PC-3 (cell line): ENCODE measurements around the gene SLC38A10. TPM values are rescaled to one million over a fixed set of nuclear protein-coding genes. Genes with fewer than 3 reads are reported as not detected.

Source experiments
- ATAC-seq: fragments of 200-7000 bp; cut with Tn5 transposase; 2 replicates; pipeline ENCODE4 v1.9.1; 2020; ENCODE audit warnings: mild to moderate bottlenecking, moderate library complexity
- BruUV-seq: library from RNA; stranded (reverse); fragments of 400-500 nt; replicated peaks from 2 replicates; lab custom pipeline; 2021; lab: Mats Ljungman, UMichigan
- CTCF ChIA-PET: fragments of 300-600 bp; sonication (Branson Sonifier 250); formaldehyde crosslinking; loops from one replicate; lab custom pipeline; 2022; ENCODE audit warnings: antibody characterized with exemption; lab: Charles Lee
- POLR2A ChIA-PET: fragments of 300-600 bp; sonication (Branson Sonifier 250); formaldehyde crosslinking; loops from one replicate; lab custom pipeline; 2022; ENCODE audit warnings: antibody characterized with exemption; ENCODE audit not compliant: unreplicated experiment; lab: Charles Lee
- DNase-seq: peaks from one replicate; pipeline ENCODE4 v3.0.0-alpha.2; 2015
- H2AFZ ChIP-seq: fragments of 300-600 bp; sonication (generic); 2 replicates; pipeline ENCODE4 v1.6.0; 2016; ENCODE audit warnings: antibody characterized with exemption, low read length
- H3F3A ChIP-seq: fragments of 300-600 bp; sonication (generic); one replicate; pipeline ENCODE4 v1.6.0; 2017; ENCODE audit warnings: antibody characterized with exemption, low read length, control low read depth, mild to moderate bottlenecking; ENCODE audit not compliant: unreplicated experiment
- H3K27ac ChIP-seq: fragments of 300-600 bp; sonication (generic); 2 replicates; pipeline ENCODE4 v1.5.1; 2016; ENCODE audit warnings: mild to moderate bottlenecking, low read length
- H3K27me3 ChIP-seq: fragments of 300-600 bp; sonication (generic); 2 replicates; pipeline ENCODE4 v1.6.1; 2016; ENCODE audit warnings: low read length, mixed read lengths
- H3K36me3 ChIP-seq: fragments of 300-600 bp; sonication (generic); 2 replicates; pipeline ENCODE4 v1.6.1; 2016; ENCODE audit warnings: low read depth, mixed run types, low read length, mixed read lengths
- H3K4me1 ChIP-seq: fragments of 300-600 bp; sonication (generic); 2 replicates; pipeline ENCODE4 v1.5.1; 2016; ENCODE audit warnings: low read length; ENCODE audit not compliant: insufficient read depth
- H3K4me2 ChIP-seq: fragments of 300-600 bp; sonication (generic); 2 replicates; pipeline ENCODE4 v1.6.0; 2016; ENCODE audit warnings: low read length
- H3K4me3 ChIP-seq: fragments of 300-600 bp; sonication (generic); 2 replicates; pipeline ENCODE4 v1.5.1; 2016; ENCODE audit warnings: mild to moderate bottlenecking, low read length, mixed read lengths
- H3K79me2 ChIP-seq: fragments of 300-600 bp; sonication (generic); 2 replicates; pipeline ENCODE4 v1.6.1; 2017; ENCODE audit warnings: low read length, mixed read lengths
- H3K9ac ChIP-seq: fragments of 300-600 bp; sonication (generic); 2 replicates; pipeline ENCODE4 v1.6.0; 2016; ENCODE audit warnings: mild to moderate bottlenecking, low read length
- H3K9me2 ChIP-seq: fragments of 300-600 bp; sonication (generic); replicated peaks from 2 replicates; pipeline ENCODE4 v1.6.1; 2016; ENCODE audit warnings: mixed run types, low read length, mixed read lengths
- H3K9me3 ChIP-seq: fragments of 300-600 bp; sonication (generic); 2 replicates; pipeline ENCODE4 v1.6.1; 2016; ENCODE audit warnings: low read length, mixed read lengths
- H4K20me1 ChIP-seq: fragments of 300-600 bp; sonication (generic); 2 replicates; pipeline ENCODE4 v1.6.1; 2016; ENCODE audit warnings: low read length, mixed read lengths
- CTCF ChIP-seq: fragments of 300-600 bp; sonication (generic); conservative IDR thresholded peaks from 2 replicates; pipeline ENCODE4 v1.5.1; 2017; ENCODE audit warnings: antibody characterized with exemption, low read depth, mild to moderate bottlenecking, low read length
- EZH2 ChIP-seq: fragments of 300-600 bp; sonication (generic); IDR thresholded peaks from one replicate; pipeline ENCODE4 v1.6.1; 2017; ENCODE audit warnings: antibody characterized with exemption, mild to moderate bottlenecking, low read length; ENCODE audit not compliant: unreplicated experiment
- EZH2phosphoT487 ChIP-seq: fragments of 300-600 bp; sonication (generic); IDR thresholded peaks from 2 replicates; pipeline ENCODE4 v1.6.1; 2018; ENCODE audit warnings: mild to moderate bottlenecking, antibody characterized with exemption, low read length, borderline replicate concordance
- intact Hi-C: fragments of 100-400 bp; cut with micrococcal nuclease; formaldehyde crosslinking; loops from 2 replicates; pipeline ENCODE4 v1.9.0; 2023
- total RNA-seq: library from RNA; depleted of rRNA; stranded (reverse); fragments of >200 nt; gene quantifications from 2 replicates; pipeline ENCODE4 v1.2.3, GENCODE V29; 2014

SLC38A10 gene
- total RNA-seq, 1 experiment from 2014 or later, result 77.8 TPM

- Histone ChIP-seq H3K4me3 (no peak overlapping the region), H4K20me1 (no peaks in the 10 kb centered on the region), H3K27me3 (no peaks in the 10 kb centered on the region), H3K36me3 (no peaks in the 10 kb centered on the region; the same call in 1 of the 2 replicates), H2AFZ (no peak overlapping the region), H3K4me1 (peaks cover 10% of the 10 kb centered on the region; the same call in 1 of the 2 replicates), H3K9me3 (no peaks in the 10 kb centered on the region), H3K79me2 (peaks cover 12% of the 10 kb centered on the region), H3K27ac (no peak overlapping the region), H3K4me2 (no peak overlapping the region), H3K9ac (no peak overlapping the region), H3F3A (no peaks in the 10 kb centered on the region), H3K9me2 (no peaks in the 10 kb centered on the region)
- POLR2A ChIA-PET, result interaction anchor here (0.6 kb wide), 1 partner anchor 251 kb away, joined by 8 read pairs; no protein-coding TSS in a partner anchor
- ATAC-seq (no peak), DNase-seq (no peak)
- CTCF ChIA-PET, result no interaction called here
- intact Hi-C loops, result no loop called here
- no peak for TF ChIP-seq CTCF
- TF ChIP-seq EZH2phosphoT487, result no peak
- TF ChIP-seq EZH2, result no peak
- no TSS peak for BruUV-seq
These were observed 61.8 kb downstream of the SLC38A10 start for GRCh38 chr17:81233316-81233715.

GRCh38 chr17:81232616-81233241 lies 62.4 kb downstream of the SLC38A10 start:
- Histone ChIP-seq H3K4me1 (peaks cover 5% of the 10 kb centered on the region; the same call in 1 of the 2 replicates), H3K79me2 (peaks cover 7% of the 10 kb centered on the region), H3K9me3 (no peaks in the 10 kb centered on the region), H4K20me1 (no peaks in the 10 kb centered on the region), H3K9ac (no peak overlapping the region), H3K36me3 (no peaks in the 10 kb centered on the region; the same call in 1 of the 2 replicates), H3K27ac (no peak overlapping the region), H3F3A (no peaks in the 10 kb centered on the region), H3K4me2 (no peak overlapping the region), H3K9me2 (no peaks in the 10 kb centered on the region), H3K4me3 (no peak overlapping the region), H3K27me3 (no peaks in the 10 kb centered on the region), H2AFZ (no peak overlapping the region)
- POLR2A ChIA-PET, result no interaction called here
- intact Hi-C loops, result no loop called here
- no peak for ATAC-seq
- CTCF ChIA-PET, result no interaction called here
- no peak for DNase-seq
- no TSS peak for BruUV-seq
- TF ChIP-seq CTCF (no peak), EZH2 (no peak), EZH2phosphoT487 (no peak)

- H3K9me3 ChIP-seq, result no peaks in the 10 kb centered on the region
- DNase-seq (no peak), ATAC-seq (no peak)
- H3K9ac ChIP-seq, result no peak overlapping the region
- BruUV-seq, result no TSS peak
- ChIA-PET CTCF (no interaction called here), POLR2A (no interaction called here)
- no peaks in the 10 kb centered on the region for H3K4me1 ChIP-seq
- no peaks in the 10 kb centered on the region for H4K20me1 ChIP-seq
- no peaks in the 10 kb centered on the region for H3F3A ChIP-seq
- H3K36me3 ChIP-seq, result no peaks in the 10 kb centered on the region; the same call in 1 of the 2 replicates
- intact Hi-C loops, result no loop called here
- TF ChIP-seq EZH2phosphoT487 (no peak), CTCF (no peak)
- H2AFZ ChIP-seq, result no peak overlapping the region
- no peaks in the 10 kb centered on the region for H3K79me2 ChIP-seq
- H3K27ac ChIP-seq, result no peak overlapping the region
- H3K9me2 ChIP-seq, result no peaks in the 10 kb centered on the region
- H3K4me3 ChIP-seq, result no peak overlapping the region
- H3K27me3 ChIP-seq, result no peaks in the 10 kb centered on the region
- H3K4me2 ChIP-seq, result no peak overlapping the region
These were observed 63.1 kb downstream of the SLC38A10 start for GRCh38 chr17:81231766-81232581.
